Osteoblast (primary cell): Measurements from ENCODE around the gene YEATS2. TPM values are rescaled to one million over a fixed set of nuclear protein-coding genes. Genes with fewer than 3 reads are reported as not detected.

Source experiments
- DNase-seq: peaks from one replicate; pipeline ENCODE4 v3.0.0; 2011; ENCODE audit warnings: low spot score, mixed read lengths; ENCODE audit not compliant: insufficient read length; ENCODE audit errors: missing footprints
- H2AFZ ChIP-seq: 2 replicates; pipeline ENCODE4 v1.6.0; 2011; ENCODE audit warnings: mild to moderate bottlenecking, low read length
- H3K27ac ChIP-seq: 2 replicates; pipeline ENCODE4 v1.5.1; 2011; ENCODE audit warnings: mild to moderate bottlenecking, low read depth, low read length, moderate library complexity
- H3K27me3 ChIP-seq: 2 replicates; pipeline ENCODE4 v1.6.0; 2012; ENCODE audit warnings: mild to moderate bottlenecking, control low read depth, inconsistent platforms, low read length, moderate library complexity; ENCODE audit not compliant: insufficient read depth
- H3K36me3 ChIP-seq: 2 replicates; pipeline ENCODE4 v1.5.1; 2011; ENCODE audit warnings: mild to moderate bottlenecking, low read length, control low read depth, moderate library complexity; ENCODE audit not compliant: insufficient read depth
- H3K4me1 ChIP-seq: 2 replicates; pipeline ENCODE4 v1.5.1; 2011; ENCODE audit warnings: mild to moderate bottlenecking, low read length, control low read depth, moderate library complexity; ENCODE audit not compliant: insufficient read depth
- H3K4me2 ChIP-seq: 2 replicates; pipeline ENCODE4 v1.6.0; 2011; ENCODE audit warnings: mild to moderate bottlenecking, low read length; ENCODE audit not compliant: insufficient read depth
- H3K4me3 ChIP-seq: fragments of 200-600 bp; sonication (generic); 3 replicates; pipeline ENCODE4 v1.5.1; 2012; ENCODE audit warnings: mild to moderate bottlenecking, low read length, inconsistent platforms; ENCODE audit not compliant: insufficient read depth
- H3K79me2 ChIP-seq: 2 replicates; pipeline ENCODE4 v1.6.0; 2012; ENCODE audit warnings: mild to moderate bottlenecking, low read length, control low read depth, inconsistent platforms; ENCODE audit not compliant: insufficient read depth
- H3K9me3 ChIP-seq: 2 replicates; pipeline ENCODE4 v1.5.1; 2011; ENCODE audit warnings: low read depth, low read length, control low read depth
- H4K20me1 ChIP-seq: 2 replicates; pipeline ENCODE4 v1.6.0; 2012; ENCODE audit warnings: mild to moderate bottlenecking, low read length, control low read depth; ENCODE audit not compliant: insufficient read depth
- total RNA-seq: library from RNA; depleted of rRNA; stranded (reverse); fragments of >200 nt; gene quantifications from 2 replicates; pipeline ENCODE4 v1.2.3, GENCODE V29; 2012
- TF ChIP-seq, protein P1 (sequence below): IDR thresholded peaks from 2 replicates; pipeline ENCODE4 v1.5.1; 2011; ENCODE audit warnings: mild to moderate bottlenecking, low read depth, low read length, moderate library complexity; ENCODE audit errors: extremely low read depth

The YEATS2 gene
- total RNA-seq, 1 donor, result 32.2 TPM

DNA sequence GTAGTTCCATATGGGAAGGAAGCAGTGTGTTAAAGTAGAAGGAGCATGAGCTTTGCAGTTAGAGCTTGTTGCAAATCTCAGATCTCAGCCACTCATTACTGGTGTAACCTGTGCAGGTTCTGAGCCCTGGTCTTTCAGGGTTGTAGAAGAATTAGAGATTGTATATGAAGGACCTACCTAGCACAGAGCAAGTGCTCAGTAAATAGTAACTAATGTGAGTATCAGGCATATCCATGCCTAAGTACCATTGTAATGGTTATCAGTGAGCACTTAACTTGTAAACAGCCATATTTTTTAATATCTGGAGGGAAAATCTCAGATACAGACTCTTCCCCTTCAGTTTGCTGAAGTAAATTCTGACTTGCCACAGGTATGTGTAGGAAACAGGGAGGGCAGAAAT, 68.5 kb downstream of the YEATS2 start:
- Histone ChIP-seq H3K79me2 (no peaks in the 10 kb centered on the region), H3K4me1 (peaks cover 9% of the 10 kb centered on the region), H3K27me3 (no peaks in the 10 kb centered on the region), H3K4me3 (no peak overlapping the region), H3K4me2 (no peak overlapping the region), H4K20me1 (peaks cover 7% of the 10 kb centered on the region), H3K9me3 (no peaks in the 10 kb centered on the region), H3K27ac (no peak overlapping the region), H2AFZ (no peak overlapping the region), H3K36me3 (peaks cover 34% of the 10 kb centered on the region)
- TF ChIP-seq, protein P1, sequence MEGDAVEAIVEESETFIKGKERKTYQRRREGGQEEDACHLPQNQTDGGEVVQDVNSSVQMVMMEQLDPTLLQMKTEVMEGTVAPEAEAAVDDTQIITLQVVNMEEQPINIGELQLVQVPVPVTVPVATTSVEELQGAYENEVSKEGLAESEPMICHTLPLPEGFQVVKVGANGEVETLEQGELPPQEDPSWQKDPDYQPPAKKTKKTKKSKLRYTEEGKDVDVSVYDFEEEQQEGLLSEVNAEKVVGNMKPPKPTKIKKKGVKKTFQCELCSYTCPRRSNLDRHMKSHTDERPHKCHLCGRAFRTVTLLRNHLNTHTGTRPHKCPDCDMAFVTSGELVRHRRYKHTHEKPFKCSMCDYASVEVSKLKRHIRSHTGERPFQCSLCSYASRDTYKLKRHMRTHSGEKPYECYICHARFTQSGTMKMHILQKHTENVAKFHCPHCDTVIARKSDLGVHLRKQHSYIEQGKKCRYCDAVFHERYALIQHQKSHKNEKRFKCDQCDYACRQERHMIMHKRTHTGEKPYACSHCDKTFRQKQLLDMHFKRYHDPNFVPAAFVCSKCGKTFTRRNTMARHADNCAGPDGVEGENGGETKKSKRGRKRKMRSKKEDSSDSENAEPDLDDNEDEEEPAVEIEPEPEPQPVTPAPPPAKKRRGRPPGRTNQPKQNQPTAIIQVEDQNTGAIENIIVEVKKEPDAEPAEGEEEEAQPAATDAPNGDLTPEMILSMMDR, result no peak
- peak; percentile 58 for DNase-seq

DNA sequence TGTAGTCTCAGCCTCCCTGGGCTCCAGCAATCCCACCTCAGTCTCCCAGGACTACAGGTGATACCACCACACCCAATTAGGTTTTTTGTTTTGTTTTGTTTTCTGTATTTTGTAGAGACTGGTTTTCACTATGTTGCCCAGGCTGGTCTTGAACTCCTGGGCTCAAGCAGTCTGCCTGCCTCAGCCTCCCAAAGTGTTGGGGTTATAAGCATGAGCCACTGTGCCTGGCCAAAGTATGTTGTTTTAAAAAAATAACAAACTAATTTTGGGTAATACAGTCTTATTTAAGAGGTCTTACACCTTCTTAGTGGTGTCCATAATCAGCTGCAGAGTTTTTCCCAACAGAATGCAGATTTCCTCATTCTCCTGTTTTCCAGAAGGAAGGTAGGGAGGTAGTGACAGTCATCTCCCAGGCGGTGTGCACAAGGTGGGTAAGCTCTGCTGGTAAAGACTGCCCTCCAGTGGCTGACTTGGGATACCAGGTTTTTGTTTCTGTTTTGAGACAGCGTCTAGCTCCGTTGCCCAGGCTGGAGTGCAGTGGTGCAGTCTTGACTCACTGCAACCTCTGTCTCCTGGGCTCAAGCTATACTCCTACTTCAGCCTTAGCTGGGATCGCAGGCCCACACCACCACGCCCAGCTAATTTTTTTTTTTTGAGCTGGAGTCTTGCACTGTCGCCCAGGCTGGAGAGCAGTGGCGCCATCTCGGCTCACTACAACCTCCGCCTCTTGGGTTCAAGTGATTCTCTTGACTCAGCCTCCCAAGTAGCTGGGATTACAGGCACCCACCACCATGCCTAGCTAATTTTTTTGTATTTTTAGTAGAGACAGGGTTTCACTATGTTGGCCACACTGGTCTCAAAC, 69.4 kb downstream of the YEATS2 start:
- Histone ChIP-seq H3K4me2 (no peak overlapping the region), H2AFZ (no peak overlapping the region), H3K4me1 (peaks cover 9% of the 10 kb centered on the region), H4K20me1 (peaks cover 7% of the 10 kb centered on the region), H3K27me3 (no peaks in the 10 kb centered on the region), H3K27ac (no peak overlapping the region), H3K79me2 (no peaks in the 10 kb centered on the region), H3K36me3 (peaks cover 27% of the 10 kb centered on the region), H3K9me3 (no peaks in the 10 kb centered on the region), H3K4me3 (no peak overlapping the region)
- TF ChIP-seq, protein P1, result peak; percentile 82
- DNase-seq, result peak; percentile 78

DNA sequence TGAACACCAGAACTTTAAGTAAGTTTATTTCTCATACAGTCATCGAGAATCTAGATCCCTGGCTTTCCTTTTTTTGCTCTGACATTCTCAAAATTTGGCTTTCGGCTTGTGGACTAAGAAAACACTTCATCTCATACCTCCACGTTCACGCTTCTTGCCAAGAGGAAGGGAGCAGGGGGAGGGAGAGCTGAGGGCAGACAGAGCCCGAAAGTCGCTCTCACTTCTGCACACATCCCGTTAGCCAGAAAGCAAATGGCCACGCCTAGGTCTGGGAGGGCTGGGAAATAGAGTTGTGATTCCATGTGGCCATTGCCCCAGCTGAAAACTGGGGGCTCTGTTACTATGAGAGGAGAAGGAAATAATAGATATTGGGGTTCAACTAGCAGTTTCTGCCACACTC, 70.5 kb downstream of the YEATS2 start:
- TF ChIP-seq, protein P1, result no peak
- Histone ChIP-seq H3K79me2 (no peaks in the 10 kb centered on the region), H3K4me1 (peaks cover 9% of the 10 kb centered on the region), H3K9me3 (no peaks in the 10 kb centered on the region), H2AFZ (no peak overlapping the region), H3K4me2 (no peak overlapping the region), H3K27ac (no peak overlapping the region), H3K36me3 (peaks cover 28% of the 10 kb centered on the region), H4K20me1 (peaks cover 7% of the 10 kb centered on the region), H3K27me3 (no peaks in the 10 kb centered on the region), H3K4me3 (no peak overlapping the region)
- no peak for DNase-seq

DNA sequence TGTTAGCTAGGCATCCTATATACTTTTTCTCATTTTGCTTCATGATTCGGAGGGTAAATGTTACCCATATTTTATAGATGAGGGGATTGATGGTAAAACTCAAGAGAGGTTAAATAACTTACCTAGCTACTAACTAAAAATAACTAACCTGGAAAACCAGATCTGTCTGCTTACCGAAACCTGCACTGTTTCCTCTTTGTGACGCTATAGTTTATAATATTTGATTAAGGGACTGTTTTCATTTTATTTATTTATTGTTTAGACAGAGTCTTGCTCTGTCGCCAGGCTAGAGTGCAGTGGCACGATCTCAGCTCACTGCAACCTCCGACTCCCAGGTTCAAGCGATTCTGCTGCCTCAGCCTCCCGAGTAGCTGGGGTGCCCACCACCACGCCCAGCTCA, 71.9 kb downstream of the YEATS2 start:
- no peak overlapping the region for H2AFZ ChIP-seq
- peaks cover 19% of the 10 kb centered on the region for H3K4me1 ChIP-seq
- no peak overlapping the region for H3K4me2 ChIP-seq
- peaks cover 36% of the 10 kb centered on the region for H3K36me3 ChIP-seq
- no peak overlapping the region for H3K27ac ChIP-seq
- no peak for DNase-seq
- H4K20me1 ChIP-seq, result peaks cover 7% of the 10 kb centered on the region
- TF ChIP-seq, protein P1, result no peak
- H3K27me3 ChIP-seq, result no peaks in the 10 kb centered on the region
- no peaks in the 10 kb centered on the region for H3K79me2 ChIP-seq
- no peak overlapping the region for H3K4me3 ChIP-seq
- no peaks in the 10 kb centered on the region for H3K9me3 ChIP-seq
